ENCODE measurements around the gene CACNB4. TPM values are rescaled to one million over a fixed set of nuclear protein-coding genes. Genes with fewer than 3 reads are reported as not detected.

Gene CACNB4
- total and polyA plus RNA-seq, 12 donors, result 0.09 to 0.95 (median 0.38) TPM

- Histone ChIP-seq H3K4me1 (no peaks in the 10 kb centered on the region), H3K36me3 (no peaks in the 10 kb centered on the region), H3K27me3 (no peaks in the 10 kb centered on the region), H3K9me3 (no peaks in the 10 kb centered on the region), H3K4me3 (no peak overlapping the region), H3K27ac (no peak overlapping the region)
- WGBS, 2 donors, result 90 to 97% methylated on average over 1 of the region's 1 CpG
- intact Hi-C loops (cut with DNase I), result no loop called here
- no peak for TF ChIP-seq CTCF (IDR thresholded peaks at IDR 0.05)
- no peak for ATAC-seq
- DNase-seq, result no peak
These were observed 117.0 kb downstream of the CACNB4 start for GRCh38 chr2:151981886-151982285.

DNA sequence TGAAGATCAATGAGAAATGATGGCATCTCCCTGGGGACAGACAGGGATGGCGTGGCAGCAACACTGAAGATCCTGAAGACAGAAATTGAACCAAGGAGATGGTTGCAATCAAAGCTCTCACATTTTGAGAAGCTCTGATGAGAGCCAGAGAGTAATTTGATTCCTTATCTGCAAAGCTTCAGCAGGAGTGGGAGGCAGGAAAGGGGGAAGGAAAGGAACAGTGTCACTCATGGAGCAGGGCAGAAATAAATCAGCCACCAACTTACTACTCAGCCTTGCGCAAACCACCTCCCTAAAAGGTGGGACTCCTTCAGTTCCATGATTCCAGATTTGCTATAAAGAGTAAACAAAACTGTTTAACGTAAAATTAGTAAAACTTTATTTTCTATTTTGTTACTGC lies 119.2 kb downstream of the CACNB4 start:
- ATAC-seq (no peak), DNase-seq (no peak)
- Histone ChIP-seq H3K27ac (no peak overlapping the region), H3K36me3 (no peaks in the 10 kb centered on the region), H3K4me3 (no peak overlapping the region), H3K27me3 (no peaks in the 10 kb centered on the region), H3K9me3 (no peaks in the 10 kb centered on the region), H3K4me1 (no peaks in the 10 kb centered on the region)
- no peak for TF ChIP-seq CTCF (IDR thresholded peaks at IDR 0.05)
- intact Hi-C loops (cut with DNase I), result no loop called here
- 92 to 93% methylated on average over 3 of the region's 3 CpGs for WGBS, 2 donors

DNA sequence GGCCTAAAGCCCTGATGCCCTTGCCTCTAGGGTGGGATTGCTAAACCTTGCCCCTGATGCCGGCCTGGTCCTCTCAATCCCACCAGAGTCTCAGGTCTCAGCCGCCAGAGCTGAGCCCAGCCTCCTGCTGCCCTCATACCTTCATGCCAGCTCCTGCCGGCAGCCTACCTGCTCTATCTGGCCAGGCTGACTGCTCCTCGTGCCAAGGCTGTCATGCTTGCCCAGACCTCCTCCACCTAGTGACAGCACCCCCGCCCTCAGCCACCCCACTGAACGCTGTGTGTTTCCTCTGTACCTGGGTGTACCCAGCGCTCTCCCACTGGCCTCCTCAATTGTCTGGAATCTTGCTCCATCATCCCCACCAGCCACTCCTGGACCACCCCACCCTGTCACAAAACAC lies 120.1 kb downstream of the CACNB4 start:
- H3K4me1 ChIP-seq, result peaks cover 0 to 3% (median 0%) of the 10 kb centered on the region in 9 donors
- DNase-seq (no peak), ATAC-seq (peak in 1 of 8 donors; percentile 27)
- TF ChIP-seq CTCF (IDR thresholded peaks at IDR 0.05), result no peak
- H3K27ac ChIP-seq, result no peak overlapping the region
- H3K36me3 ChIP-seq, result no peaks in the 10 kb centered on the region
- no peaks in the 10 kb centered on the region for H3K27me3 ChIP-seq
- 85 to 88% methylated on average over 7 of the region's 7 CpGs for whole genome bisulfite sequencing, 2 donors
- intact Hi-C loops (cut with DNase I), result no loop called here
- H3K4me3 ChIP-seq, result no peak overlapping the region
- no peaks in the 10 kb centered on the region for H3K9me3 ChIP-seq

GRCh38 chr2:151977631-151978030 lies 121.2 kb downstream of the CACNB4 start:
- Histone ChIP-seq H3K9me3 (no peaks in the 10 kb centered on the region), H3K27me3 (no peaks in the 10 kb centered on the region), H3K4me3 (no peak overlapping the region), H3K4me1 (peaks cover 0 to 4% (median 0%) of the 10 kb centered on the region in 9 donors), H3K27ac (no peak overlapping the region), H3K36me3 (no peaks in the 10 kb centered on the region)
- ATAC-seq, result no peak
- TF ChIP-seq CTCF (IDR thresholded peaks at IDR 0.05), result no peak
- intact Hi-C loops (cut with DNase I), result no loop called here
- 73 to 84% methylated on average over 3 of the region's 3 CpGs for WGBS, 2 donors
- DNase-seq, result no peak

All from heart right ventricle (tissue), 16 donors.